Kidney (tissue), 14 donors: ENCODE data around the gene SORCS3. TPM values are rescaled to one million over a fixed set of nuclear protein-coding genes. Genes with fewer than 3 reads are reported as not detected.

Source experiments
- DNase-seq, 5 donors: peaks; one replicate each; pipeline ENCODE4 v3.0.0-alpha.2; 2013 to 2020
- FAIRE-seq: peaks from 2 replicates; lab custom pipeline; 2012; peaks lifted over from hg19 to GRCh38; lab: Jason Lieb, UNC
- H3K27ac ChIP-seq, 2 donors: one replicate each; pipeline ENCODE4 v1.7.0; 2013; ENCODE audit warnings: low read depth in 2 of 2, low read length in 2 of 2, inconsistent platforms in 1 of 2
- H3K27me3 ChIP-seq: one replicate; pipeline ENCODE4 v1.7.1; 2013; ENCODE audit warnings: low read length, inconsistent platforms; ENCODE audit not compliant: control insufficient read depth, insufficient read depth
- H3K36me3 ChIP-seq, 3 donors: one replicate each; pipeline versions ENCODE4 v1.7.0 to v1.7.1; 2013; ENCODE audit warnings: low read length in 3 of 3, control low read depth in 1 of 3, inconsistent platforms in 1 of 3; ENCODE audit not compliant: insufficient read depth in 3 of 3, control insufficient read depth in 2 of 3
- H3K4me1 ChIP-seq, 3 donors: one replicate each; pipeline versions ENCODE4 v1.7.0 to v1.7.1; 2013; ENCODE audit warnings: low read length in 3 of 3, inconsistent platforms in 1 of 3, low read depth in 1 of 3; ENCODE audit not compliant: control insufficient read depth in 2 of 3, insufficient read depth in 2 of 3
- H3K4me3 ChIP-seq, 3 donors: one replicate each; pipeline versions ENCODE4 v1.7.0 to v1.8.1; 2013; ENCODE audit warnings: low read length in 3 of 3, control low read depth in 1 of 3, inconsistent platforms in 1 of 3
- H3K9ac ChIP-seq, 3 donors: one replicate each; pipeline versions ENCODE4 v1.7.0 to v1.7.1; 2013; ENCODE audit warnings: low read length in 3 of 3, control low read depth in 1 of 3, inconsistent platforms in 1 of 3
- H3K9me3 ChIP-seq, 3 donors: one replicate each; pipeline versions ENCODE4 v1.7.0 to v1.7.1; 2013; ENCODE audit warnings: low read length in 3 of 3, control low read depth in 1 of 3, inconsistent platforms in 1 of 3; ENCODE audit not compliant: control insufficient read depth in 2 of 3, insufficient read depth in 1 of 3
- CTCF ChIP-seq: IDR thresholded peaks from 3 replicates; pipeline ENCODE4 v1.5.1; 2012; ENCODE audit warnings: mild to moderate bottlenecking, moderate library complexity, borderline replicate concordance; ENCODE audit not compliant: insufficient read depth; ENCODE audit errors: extremely low read depth
- intact Hi-C: fragments of 100-400 bp; cut with DNase I; formaldehyde crosslinking; loops from one replicate; pipeline ENCODE4 v1.11.1; 2022
- polyA plus RNA-seq: library from polyadenylated mRNA; stranded (reverse); fragments of 350-450 nt; fragmentation: Illumina TruSeq; extraction: RNeasy Lipid Tissue Mini Kit (QIAGEN cat#74804); gene quantifications from one replicate; pipeline ENCODE4 v1.2.3, GENCODE V29; 2014; ENCODE audit warnings: low read depth, low replicate concordance; ENCODE audit not compliant: insufficient read depth
- total RNA-seq: library from RNA; stranded (reverse); fragmentation: NEBNext Ultra II Directional; extraction: Animal tissue kit (Norgen Biotek cat#: 25700); gene quantifications from one replicate; pipeline ENCODE4 v1.2.1, GENCODE V29; 2021
- donor health status: control.
- donor health status: control.
- donor health status: control.
- donor health status: control.
- donor health status: control.
- donor health status: DM: yes; HTN: yes; CAD: no.
- donor health status: Normal renal cell carcinoma (clear cell type).

Gene SORCS3
- total and polyA plus RNA-seq, 2 donors from 2014 or later: 0.52 to 1.1 TPM

DNA sequence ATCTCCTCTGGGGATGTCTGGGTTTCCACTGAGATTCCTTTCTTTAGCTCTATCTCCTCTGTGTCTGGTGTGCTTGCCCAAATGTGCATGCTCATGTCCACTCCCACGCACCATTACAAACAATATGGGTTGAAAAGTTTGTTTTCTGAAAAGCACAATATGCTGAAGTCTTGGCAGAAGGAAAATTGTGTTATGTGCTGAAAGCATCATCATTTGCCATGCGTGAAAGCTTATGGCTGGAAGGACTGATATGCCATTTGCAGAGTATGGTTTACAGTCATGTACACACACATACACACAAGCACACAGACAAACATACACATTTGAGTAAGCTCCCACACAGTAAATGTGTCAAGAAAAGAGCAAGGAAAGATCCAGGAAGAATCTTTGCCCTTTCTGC lies 231.6 kb downstream of the SORCS3 start:
- DNase-seq (peak in 1 of 5 donors; percentile 22), FAIRE-seq (no peak)
- Histone ChIP-seq H3K9me3 (no peaks in the 10 kb centered on the region), H3K9ac (no peak overlapping the region), H3K27ac (no peak overlapping the region), H3K27me3 (no peaks in the 10 kb centered on the region), H3K4me3 (no peak overlapping the region), H3K36me3 (no peaks in the 10 kb centered on the region), H3K4me1 (no peaks in the 10 kb centered on the region)
- intact Hi-C loops: no loop called here
- no peak for TF ChIP-seq CTCF

GRCh38 chr10:104873161-104873560 lies 232.1 kb downstream of the SORCS3 start:
- FAIRE-seq (no peak), DNase-seq (no peak)
- TF ChIP-seq CTCF: no peak
- intact Hi-C loops: no loop called here
- H3K9me3 ChIP-seq: no peaks in the 10 kb centered on the region
- H3K36me3 ChIP-seq: no peaks in the 10 kb centered on the region
- H3K27me3 ChIP-seq: no peaks in the 10 kb centered on the region
- no peak overlapping the region for H3K9ac ChIP-seq
- no peaks in the 10 kb centered on the region for H3K4me1 ChIP-seq
- H3K27ac ChIP-seq: no peak overlapping the region
- H3K4me3 ChIP-seq: no peak overlapping the region

- no peaks in the 10 kb centered on the region for H3K9me3 ChIP-seq
- TF ChIP-seq CTCF: no peak
- H3K4me1 ChIP-seq: no peaks in the 10 kb centered on the region
- no peak overlapping the region for H3K9ac ChIP-seq
- no peak overlapping the region for H3K27ac ChIP-seq
- no peaks in the 10 kb centered on the region for H3K27me3 ChIP-seq
- intact Hi-C loops: no loop called here
- peak in 2 of 5 donors; percentile 31 to 40 for DNase-seq
- H3K36me3 ChIP-seq: no peaks in the 10 kb centered on the region
- no peak overlapping the region for H3K4me3 ChIP-seq
- FAIRE-seq: no peak
Measured at GRCh38 chr10:104875561-104875960, 234.5 kb downstream of the SORCS3 start.

GRCh38 chr10:104880624-104881398 lies 239.7 kb downstream of the SORCS3 start:
- no peaks in the 10 kb centered on the region for H3K4me1 ChIP-seq
- H3K9ac ChIP-seq: no peak overlapping the region
- TF ChIP-seq CTCF: no peak
- no peak overlapping the region for H3K4me3 ChIP-seq
- no peaks in the 10 kb centered on the region for H3K27me3 ChIP-seq
- no peak overlapping the region for H3K27ac ChIP-seq
- no peaks in the 10 kb centered on the region for H3K36me3 ChIP-seq
- intact Hi-C loops: no loop called here
- no peak for DNase-seq
- no peaks in the 10 kb centered on the region for H3K9me3 ChIP-seq
- FAIRE-seq: no peak
